Stomach (tissue), 4 donors: Measurements from ENCODE around the gene MIPOL1.

Source experiments
- EP300 ChIP-seq: sonication (generic); formaldehyde crosslinking; IDR thresholded peaks from one replicate; pipeline ENCODE4 v1.6.1; 2017; ENCODE audit warnings: antibody characterized with exemption
- TF ChIP-seq, protein P1 (sequence below), 7 experiments: fragments of 450-650 bp in 4 of 7; fragments of 200-600 bp in 3 of 7; sonication (generic) in 3 of 7; IDR thresholded peaks; one replicate each; pipeline ENCODE4 v1.5.1; 2016 to 2019; ENCODE audit warnings: antibody characterized with exemption in 7 of 7, control low read depth in 2 of 7, mild to moderate bottlenecking in 1 of 7

DNA sequence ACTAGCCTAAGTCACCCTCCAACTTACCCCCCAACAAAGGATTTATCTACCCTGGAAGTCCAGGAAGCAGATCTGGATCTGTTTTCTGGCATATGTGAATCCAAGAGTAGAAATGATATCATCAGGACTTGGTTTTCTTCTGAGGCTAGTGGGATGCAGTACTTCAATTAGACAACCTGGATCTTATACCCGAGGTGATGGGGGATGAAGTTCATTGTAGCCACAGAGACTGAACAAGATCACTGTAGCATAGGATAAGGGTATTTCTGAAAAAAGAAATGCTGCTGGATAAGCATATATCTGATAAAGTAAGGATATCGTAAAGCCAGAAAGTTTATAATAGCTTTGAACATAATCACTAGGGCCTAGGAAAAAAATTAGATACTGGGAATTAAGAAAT lies 222.9 kb downstream of the MIPOL1 start:
- TF ChIP-seq, protein P1, sequence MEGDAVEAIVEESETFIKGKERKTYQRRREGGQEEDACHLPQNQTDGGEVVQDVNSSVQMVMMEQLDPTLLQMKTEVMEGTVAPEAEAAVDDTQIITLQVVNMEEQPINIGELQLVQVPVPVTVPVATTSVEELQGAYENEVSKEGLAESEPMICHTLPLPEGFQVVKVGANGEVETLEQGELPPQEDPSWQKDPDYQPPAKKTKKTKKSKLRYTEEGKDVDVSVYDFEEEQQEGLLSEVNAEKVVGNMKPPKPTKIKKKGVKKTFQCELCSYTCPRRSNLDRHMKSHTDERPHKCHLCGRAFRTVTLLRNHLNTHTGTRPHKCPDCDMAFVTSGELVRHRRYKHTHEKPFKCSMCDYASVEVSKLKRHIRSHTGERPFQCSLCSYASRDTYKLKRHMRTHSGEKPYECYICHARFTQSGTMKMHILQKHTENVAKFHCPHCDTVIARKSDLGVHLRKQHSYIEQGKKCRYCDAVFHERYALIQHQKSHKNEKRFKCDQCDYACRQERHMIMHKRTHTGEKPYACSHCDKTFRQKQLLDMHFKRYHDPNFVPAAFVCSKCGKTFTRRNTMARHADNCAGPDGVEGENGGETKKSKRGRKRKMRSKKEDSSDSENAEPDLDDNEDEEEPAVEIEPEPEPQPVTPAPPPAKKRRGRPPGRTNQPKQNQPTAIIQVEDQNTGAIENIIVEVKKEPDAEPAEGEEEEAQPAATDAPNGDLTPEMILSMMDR (IDR thresholded peaks at IDR 0.05): no peak
- no peak for TF ChIP-seq EP300
